Nephron (organoid): ENCODE data around the gene SHOC1.
A peak's percentile ranks its signal among the peaks of the same experiment; 100 is the strongest.

Experiments used
- H3K27ac Mint-ChIP-seq, 3 experiments: 2 replicates each; pipeline ENCODE4 v1.8.0; 2020; ENCODE audit warnings: mixed read lengths in 3 of 3, mild to moderate bottlenecking in 2 of 3, moderate library complexity in 1 of 3
- H3K27me3 Mint-ChIP-seq: 2 replicates; pipeline ENCODE4 v1.8.0; 2021; ENCODE audit warnings: low read depth, mild to moderate bottlenecking, moderate library complexity, mixed read lengths
- H3K36me3 Mint-ChIP-seq: 2 replicates; pipeline ENCODE4 v1.8.0; 2020; ENCODE audit warnings: low read depth, mixed read lengths
- H3K4me1 Mint-ChIP-seq: 2 replicates; pipeline ENCODE4 v1.8.0; 2020; ENCODE audit warnings: mixed read lengths
- H3K4me3 Mint-ChIP-seq, 3 experiments: 2 replicates each; pipeline ENCODE4 v1.8.0; 2020; ENCODE audit warnings: mild to moderate bottlenecking in 3 of 3, mixed read lengths in 3 of 3, moderate library complexity in 2 of 3
- H3K9me3 Mint-ChIP-seq: 2 replicates; pipeline ENCODE4 v1.8.0; 2020; ENCODE audit warnings: mixed read lengths
- TF ChIP-seq, protein P1 (sequence below), 3 experiments: fragments of 200-600 bp; sonication (generic); IDR thresholded peaks; one replicate each; pipeline ENCODE4 v1.5.0; 2021; ENCODE audit warnings: antibody characterized with exemption in 3 of 3; ENCODE audit not compliant: unreplicated experiment in 3 of 3

Gene SHOC1

GRCh38 chr9:111759762-111760639 lies 34.7 kb downstream of the SHOC1 start:
- H3K27ac Mint-ChIP-seq, result peak overlapping the region; percentile 7 to 29 (median 21)
- H3K4me1 Mint-ChIP-seq, result no peaks in the 10 kb centered on the region
- no peaks in the 10 kb centered on the region for H3K27me3 Mint-ChIP-seq
- peaks cover 5% of the 10 kb centered on the region for H3K36me3 Mint-ChIP-seq
- H3K9me3 Mint-ChIP-seq, result peaks cover 4% of the 10 kb centered on the region
- TF ChIP-seq, protein P1, sequence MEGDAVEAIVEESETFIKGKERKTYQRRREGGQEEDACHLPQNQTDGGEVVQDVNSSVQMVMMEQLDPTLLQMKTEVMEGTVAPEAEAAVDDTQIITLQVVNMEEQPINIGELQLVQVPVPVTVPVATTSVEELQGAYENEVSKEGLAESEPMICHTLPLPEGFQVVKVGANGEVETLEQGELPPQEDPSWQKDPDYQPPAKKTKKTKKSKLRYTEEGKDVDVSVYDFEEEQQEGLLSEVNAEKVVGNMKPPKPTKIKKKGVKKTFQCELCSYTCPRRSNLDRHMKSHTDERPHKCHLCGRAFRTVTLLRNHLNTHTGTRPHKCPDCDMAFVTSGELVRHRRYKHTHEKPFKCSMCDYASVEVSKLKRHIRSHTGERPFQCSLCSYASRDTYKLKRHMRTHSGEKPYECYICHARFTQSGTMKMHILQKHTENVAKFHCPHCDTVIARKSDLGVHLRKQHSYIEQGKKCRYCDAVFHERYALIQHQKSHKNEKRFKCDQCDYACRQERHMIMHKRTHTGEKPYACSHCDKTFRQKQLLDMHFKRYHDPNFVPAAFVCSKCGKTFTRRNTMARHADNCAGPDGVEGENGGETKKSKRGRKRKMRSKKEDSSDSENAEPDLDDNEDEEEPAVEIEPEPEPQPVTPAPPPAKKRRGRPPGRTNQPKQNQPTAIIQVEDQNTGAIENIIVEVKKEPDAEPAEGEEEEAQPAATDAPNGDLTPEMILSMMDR (IDR thresholded peaks at IDR 0.05; ENCODE audit: unreplicated experiment in 3 of 3), result peak; percentile 57 to 77 (median 72)
- no peak overlapping the region for H3K4me3 Mint-ChIP-seq

GRCh38 chr9:111754800-111755199 lies 39.9 kb downstream of the SHOC1 start:
- no peak overlapping the region for H3K27ac Mint-ChIP-seq
- H3K4me1 Mint-ChIP-seq, result no peaks in the 10 kb centered on the region
- H3K27me3 Mint-ChIP-seq, result no peaks in the 10 kb centered on the region
- H3K4me3 Mint-ChIP-seq, result no peak overlapping the region
- peaks cover 26% of the 10 kb centered on the region for H3K36me3 Mint-ChIP-seq
- TF ChIP-seq, protein P1 (IDR thresholded peaks at IDR 0.05; ENCODE audit: unreplicated experiment in 3 of 3), result no peak
- H3K9me3 Mint-ChIP-seq, result peaks cover 23% of the 10 kb centered on the region

DNA sequence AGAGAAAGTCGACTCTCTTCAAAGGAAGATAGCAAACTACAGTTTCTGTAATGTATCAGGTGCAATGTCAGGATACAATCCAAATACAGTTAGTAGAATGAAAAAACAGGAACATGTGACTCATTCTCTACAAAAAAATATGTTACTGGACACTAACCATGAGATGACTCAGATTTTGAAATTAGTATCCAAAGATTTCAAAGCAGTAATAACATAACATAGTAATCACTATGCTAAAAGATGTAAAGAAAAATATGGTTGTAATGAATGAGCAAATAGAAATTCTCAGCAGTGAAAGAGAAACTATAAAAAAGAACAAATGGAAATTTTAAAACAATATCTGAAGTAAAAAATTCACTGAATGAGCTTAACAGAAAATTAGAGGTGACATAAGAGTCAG lies 42.3 kb downstream of the SHOC1 start:
- H3K4me3 Mint-ChIP-seq, result no peak overlapping the region
- no peak overlapping the region for H3K27ac Mint-ChIP-seq
- H3K27me3 Mint-ChIP-seq, result no peaks in the 10 kb centered on the region
- H3K4me1 Mint-ChIP-seq, result no peaks in the 10 kb centered on the region
- TF ChIP-seq, protein P1 (IDR thresholded peaks at IDR 0.05; ENCODE audit: unreplicated experiment in 3 of 3), result no peak
- peaks cover 26% of the 10 kb centered on the region for H3K9me3 Mint-ChIP-seq
- peaks cover 26% of the 10 kb centered on the region for H3K36me3 Mint-ChIP-seq
